Measurements from ENCODE around the gene STXBP6.

The STXBP6 gene

DNA sequence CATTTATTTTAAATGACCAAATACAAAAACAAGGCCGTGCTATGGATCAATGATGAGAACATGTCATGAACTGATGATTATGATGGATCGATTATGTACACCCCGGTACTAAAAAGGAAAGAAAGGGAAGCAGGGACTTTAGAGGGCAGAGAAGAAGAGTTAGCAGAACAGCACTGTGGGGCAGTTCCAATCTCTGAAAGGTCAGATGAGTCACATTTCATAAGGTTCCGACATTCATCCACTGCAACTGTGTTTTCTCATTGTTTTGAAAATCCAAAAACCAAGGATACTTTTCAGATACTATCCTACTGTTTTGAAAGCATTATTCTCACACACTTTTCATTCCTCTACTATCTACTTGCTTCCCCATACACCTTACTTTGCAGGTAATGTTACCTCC, 169.3 kb downstream of the STXBP6 start:
- no peak for DNase-seq

DNA sequence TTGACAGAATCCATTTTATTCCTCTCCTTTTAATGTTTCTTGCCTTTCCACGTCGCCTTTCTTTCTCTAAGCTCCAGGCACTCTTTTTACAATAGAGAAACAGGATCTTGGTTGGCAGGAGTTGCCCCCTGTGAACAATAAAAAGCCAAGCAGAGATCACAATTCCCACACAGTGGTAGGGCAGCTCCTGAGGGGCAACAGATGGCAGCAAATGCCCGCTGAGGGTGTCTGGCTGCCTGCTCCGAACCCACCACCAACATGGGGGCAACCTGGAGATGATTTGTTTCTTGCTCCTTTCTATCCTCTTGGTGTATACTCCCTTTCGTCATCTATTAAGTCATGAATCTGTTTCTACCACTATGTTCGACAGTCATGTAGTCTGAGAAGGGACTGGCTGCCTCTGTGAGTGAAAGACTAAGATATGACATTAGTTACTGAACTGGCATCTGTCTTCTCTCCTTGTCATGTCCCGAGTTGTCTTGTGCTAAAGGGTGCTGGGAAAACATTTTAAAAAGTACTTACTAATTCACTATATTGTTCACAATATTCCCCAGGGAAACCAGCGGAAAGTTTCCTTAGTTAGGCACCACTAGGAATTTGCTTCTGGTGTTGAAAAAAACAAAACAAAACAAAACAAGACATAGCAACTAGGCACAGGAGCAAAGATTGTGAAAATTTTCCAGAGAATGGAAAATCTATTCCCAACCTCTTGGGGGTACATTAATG, 170.1 kb downstream of the STXBP6 start:
- no peak for DNase-seq

DNA sequence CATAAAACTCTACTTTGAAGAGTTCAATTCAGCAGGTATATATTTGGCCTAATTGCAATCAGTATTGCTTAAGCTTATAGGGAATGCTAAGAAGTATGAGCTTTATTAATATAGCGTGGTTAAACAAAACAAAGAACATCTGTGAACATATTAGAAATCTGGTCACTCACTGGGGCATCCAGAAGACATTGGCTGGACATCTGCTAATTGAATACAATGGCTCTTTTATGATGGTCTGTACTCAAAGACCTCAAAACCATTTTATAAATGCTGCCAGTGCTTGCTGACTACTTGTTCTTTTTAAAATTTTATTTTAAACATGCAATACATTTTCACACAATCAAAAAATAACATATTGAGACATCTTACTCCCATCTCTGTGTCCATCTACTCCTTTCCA, 173.0 kb downstream of the STXBP6 start:
- no peak for DNase-seq

DNA sequence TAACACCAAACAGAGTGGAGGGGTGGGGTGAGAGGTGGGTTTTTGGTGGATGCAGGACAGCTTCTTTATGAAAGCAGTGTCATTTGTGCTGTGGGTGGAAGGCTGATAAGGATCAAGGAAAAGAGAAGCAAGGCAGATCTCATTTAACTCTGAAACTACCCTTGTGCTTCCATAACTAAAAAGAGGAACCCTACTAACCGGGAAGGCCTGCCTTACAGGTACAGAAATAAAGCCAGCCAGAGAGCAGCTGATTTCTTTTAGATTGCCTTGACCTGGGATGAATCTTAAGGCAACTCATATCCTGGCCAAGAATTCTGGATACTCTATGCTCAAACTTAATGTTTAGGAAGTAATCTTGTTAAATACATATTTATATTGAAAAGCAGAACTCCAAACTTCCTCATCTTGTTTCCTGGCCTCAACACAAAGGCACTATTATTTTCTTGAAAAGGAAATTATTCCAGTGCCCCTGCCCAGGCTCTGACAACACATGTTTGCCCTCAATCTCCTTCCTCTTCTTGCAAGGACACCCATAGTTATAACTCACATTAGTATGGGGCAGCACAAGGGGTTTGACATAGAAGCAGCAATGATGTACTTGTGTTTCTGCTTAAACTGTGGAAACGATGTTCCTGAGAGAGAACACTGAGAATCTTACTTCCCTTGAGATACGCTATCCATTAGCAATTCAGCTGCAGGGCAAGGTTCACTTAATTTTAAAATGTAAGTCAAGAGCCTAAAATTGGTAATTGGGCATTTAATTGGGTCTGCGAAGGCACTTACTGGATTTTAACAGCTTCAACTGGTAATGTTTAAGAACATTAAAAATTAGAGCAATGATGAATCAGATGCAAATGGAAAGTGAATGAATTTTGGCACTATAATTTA, 173.7 kb downstream of the STXBP6 start:
- no peak for DNase-seq

DNA sequence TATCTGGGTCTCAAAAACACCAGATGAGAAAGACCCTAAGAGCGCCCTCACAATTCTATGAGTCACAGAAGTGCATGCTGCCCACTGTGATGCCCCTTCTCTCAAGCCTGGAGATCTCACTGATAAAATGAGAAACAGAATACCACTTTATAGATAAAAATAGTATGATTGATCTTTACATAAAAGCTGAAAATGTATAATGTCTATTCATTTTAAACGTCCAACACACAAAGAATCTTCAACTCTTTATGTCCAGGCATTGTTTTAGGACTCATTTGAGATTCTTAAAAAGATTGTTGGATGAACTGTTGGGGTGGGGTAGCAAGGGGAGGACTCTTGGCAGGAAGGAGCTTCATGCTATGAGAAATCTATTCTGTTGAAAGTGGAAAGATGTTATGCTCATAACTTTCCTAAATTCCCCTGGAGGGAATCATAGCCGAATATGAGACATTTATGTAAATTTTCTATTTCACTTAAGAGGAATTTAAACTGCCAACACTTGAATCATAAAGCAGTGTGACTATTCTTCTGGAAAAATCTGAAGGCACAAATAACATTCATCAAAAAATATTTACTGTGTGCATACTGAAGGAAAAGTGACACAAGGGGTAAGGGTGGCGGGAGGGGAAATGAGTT, 174.6 kb downstream of the STXBP6 start:
- no peak for DNase-seq

DNA sequence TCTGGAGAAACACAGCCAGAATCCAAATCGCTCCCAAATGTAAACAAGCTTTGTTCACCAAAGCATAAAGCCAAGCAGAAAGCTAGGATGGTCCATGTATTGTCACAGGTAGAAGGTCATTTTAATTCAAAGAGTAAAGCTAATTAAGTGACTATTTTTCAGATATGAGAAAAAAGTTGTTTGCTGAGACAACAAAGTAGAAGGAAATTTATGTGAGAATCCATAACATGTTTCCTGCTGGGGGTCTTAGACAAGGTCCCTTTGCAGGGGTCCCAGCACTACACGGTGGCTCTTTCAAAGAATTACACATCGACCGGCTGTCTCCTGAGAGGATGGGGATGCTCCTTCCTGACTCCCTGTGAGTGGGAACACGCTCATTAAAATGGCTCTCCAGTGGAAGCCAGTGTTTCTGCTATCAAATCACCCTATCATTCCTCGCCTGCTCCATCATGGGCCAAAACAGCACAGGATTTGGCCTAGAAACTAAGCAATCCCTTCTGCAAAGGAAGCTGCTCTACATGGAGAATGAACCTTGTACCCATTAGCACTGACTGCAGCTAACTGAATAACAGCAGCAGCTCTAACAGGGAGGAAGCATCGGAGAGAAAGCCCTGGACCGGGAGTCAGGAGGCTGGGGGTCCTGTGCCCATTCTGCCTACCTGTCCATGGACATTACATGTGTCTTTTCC, 175.3 kb downstream of the STXBP6 start:
- no peak for DNase-seq

DNA sequence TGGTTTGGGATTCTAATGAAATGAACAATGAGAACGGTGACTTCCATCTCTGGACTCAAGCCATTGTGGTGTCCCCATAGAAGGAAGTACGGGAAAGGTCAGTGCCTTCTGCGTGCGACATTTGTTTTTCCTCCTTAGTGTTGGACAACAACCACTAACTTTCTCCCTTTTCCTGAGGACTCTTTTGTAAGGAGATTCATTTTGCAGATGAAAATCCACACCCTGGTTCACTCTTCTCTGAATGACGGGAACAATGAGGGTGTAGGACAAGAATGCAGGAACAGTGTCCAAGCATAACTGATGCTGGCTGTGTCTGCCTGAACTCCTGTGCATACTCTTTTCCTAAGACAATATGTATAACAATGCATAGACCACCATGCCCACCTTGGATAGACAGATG, 176.4 kb downstream of the STXBP6 start:
- no peak for DNase-seq

DNA sequence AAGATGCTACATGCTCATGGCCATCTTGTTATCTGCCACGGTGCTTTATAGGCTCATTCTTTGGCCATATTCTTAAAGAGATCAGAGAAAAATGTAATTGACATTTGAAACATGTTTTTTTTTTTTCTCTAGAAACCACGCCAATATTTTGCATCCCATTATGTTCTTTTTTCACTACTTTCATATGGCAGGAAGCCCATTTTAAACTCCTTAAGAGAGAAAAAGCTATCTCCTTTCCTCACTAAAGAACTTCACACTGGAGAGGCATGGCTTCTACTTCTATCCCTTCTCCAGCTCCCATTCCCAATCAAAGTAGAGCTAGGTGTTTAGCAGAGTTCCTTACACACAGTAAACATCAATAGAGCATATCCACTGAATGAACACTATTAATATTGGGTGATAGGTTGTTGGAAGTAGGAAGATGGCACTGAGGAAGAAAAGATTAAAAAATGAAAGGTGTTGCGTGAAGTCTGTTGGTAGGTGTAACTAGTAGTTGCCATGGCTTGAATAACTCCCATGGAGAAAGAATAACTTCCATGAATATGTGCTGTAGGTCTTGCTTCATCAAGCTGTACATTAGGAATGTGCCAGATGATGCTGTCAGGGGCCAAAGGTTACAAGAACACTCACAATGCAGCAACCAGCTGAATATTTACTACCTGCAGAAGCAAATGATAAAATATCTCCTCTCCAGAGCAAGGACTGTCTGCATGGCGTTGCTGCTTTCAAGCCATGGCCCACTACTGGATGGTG, 178.8 kb downstream of the STXBP6 start:
- no peak for DNase-seq

DNA sequence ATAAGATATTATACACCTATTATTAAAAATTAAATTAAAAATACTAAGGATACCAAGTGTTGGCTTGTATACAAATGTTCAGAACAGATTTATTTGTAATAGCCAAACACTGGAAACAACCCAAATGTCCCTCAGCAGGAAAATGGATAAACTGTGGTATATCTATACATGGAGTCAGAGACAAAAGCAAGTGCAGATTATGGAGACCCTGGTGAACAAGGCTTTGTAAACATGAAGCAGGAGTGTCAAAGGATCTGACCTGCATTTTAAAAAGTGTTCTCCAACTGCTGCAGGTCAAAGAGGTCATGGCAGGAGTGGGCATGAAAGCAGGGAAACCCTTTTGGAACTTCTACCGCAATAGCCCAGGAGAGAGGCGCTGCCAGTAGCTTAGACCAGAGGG, 181.6 kb downstream of the STXBP6 start:
- DNase-seq = no peak

DNA sequence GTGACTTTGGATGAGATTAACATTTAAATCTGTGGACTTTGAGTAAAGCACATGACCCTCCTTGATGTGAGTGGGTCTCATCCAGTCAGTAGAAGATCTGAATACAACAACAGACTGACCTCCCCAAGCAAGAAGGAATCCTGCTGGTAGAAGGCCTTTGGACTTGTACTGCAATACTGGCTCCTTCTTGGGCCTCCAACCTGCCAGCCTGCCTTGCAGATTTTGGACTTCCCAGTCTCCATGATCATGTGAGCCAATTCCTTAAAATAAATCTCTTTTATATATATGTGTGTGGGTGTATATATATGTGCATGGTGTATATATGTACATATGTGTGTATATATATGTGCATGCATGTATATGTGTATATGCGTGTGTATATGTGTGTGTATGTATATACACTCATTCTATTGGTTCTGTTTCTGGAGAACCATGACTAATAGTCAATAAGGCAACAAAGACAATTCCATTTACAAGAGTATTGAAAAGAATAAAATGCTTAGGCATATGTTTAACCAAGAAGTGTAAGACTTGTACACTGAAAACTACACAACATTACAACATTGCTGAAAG, 183.8 kb downstream of the STXBP6 start:
- DNase-seq = no peak

DNA sequence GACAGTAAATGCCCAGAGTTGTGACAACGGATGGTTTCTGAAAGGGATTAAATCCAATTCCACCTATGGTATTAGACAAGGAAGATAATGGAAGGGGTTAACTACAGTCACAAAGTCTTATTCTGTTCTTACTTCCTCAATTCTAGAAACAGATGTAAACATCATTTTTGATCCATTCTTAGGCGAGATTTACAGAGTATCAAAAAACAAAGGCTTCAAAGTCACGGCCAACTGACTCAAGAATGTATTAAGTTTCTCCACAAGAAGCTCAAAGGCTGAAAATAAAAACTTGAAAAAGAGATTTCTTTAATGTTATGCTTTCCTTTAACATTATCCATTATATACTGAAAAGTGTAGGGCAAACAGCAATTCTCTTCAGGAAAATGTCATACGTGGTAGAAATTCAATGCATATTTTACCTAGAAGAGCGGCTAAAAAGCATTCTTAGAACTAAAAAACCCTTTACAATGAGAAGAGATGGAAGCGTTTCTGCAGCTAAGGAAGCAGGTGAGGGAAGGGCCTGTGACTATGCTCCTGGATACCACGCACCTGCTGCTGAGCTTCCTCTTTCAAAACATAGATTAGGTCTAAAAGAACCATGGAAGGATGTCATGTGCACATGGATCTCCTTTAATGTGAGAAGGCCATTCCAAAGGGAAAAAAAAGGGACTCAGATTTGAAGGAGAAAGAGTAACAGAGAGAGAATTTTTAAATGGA, 185.8 kb downstream of the STXBP6 start:
- no peak for DNase-seq

DNA sequence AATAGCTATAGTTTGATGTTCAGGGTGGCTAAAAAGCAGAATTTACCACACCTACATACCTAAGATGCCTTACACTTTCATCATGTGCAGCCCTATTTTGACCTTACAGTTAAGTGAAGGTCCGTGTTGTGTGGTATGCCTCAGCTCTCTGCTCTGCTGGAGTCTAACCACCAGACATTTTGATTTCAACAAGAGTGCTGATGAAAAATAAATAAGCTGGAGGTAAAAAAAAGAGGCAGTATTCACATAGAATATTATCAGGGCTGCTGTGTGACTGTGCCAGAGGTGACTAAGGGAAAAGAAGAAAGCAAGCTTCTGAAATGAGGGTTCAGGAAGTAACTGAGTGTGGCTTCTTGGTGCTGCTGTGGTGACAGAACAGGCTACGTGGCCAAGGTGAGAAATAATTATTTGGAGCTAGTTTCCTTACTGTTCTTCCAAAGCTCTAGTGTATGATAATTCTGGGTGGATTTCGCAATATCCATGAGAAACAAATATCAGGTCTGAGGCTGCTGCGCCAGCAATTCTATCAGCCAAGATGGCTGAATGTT, 188.8 kb downstream of the STXBP6 start:
- DNase-seq = no peak

DNA sequence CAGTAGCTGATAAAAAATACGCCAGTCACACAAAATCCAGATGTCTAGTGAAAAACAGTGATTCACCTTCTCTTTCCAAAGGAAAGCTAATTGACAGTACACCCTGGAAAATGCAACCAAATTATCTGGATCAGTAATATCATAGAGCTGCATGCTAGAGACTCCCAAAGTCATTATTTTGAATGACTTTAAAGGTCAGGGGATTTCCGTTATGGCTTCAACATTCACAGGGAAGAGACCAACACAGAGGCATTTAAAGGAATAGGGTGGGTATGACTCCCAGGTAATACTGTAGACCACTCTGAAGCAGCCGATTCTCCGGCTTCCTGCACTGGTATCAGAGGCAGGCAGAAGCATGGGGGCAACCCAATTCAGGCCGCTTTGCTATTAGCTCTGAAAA, 190.4 kb downstream of the STXBP6 start:
- no peak for DNase-seq

DNA sequence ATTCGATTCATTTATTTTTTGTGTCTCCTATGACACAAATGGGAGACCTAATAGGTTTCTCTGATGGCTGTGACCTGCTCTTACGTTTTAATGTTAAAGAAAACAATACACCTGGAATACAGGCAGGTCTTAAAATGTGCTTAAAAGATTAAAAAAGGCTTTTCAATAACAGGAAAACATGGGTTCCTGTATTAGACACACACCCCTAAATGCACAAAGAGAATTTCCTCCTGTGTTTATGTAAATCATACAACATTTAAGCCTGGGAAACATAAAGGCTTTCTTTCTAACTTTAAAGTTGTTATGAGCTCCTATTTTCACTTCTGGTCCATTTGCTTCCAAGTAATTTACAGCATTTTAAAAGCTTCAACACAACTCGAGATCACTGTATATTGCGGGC, 191.3 kb downstream of the STXBP6 start:
- no peak for DNase-seq

DNA sequence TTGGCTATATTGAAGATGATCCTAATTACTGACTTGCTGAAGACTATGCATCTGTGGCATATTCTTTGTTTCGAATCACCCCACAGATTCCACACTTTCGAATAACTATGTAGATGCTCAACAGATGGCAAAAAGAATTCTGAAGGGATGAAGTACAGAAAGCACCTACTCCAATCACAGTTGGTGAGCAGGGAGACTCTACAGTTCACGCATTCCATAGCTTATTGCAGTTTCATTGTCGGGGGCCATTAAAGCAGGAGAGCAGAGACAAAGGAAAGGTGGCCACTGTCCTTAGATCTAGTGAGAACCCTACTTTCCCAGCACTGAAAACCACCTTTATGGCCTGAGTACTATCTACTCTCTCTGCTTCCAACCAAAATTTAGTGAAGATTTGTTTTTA, 191.9 kb downstream of the STXBP6 start:
- DNase-seq = no peak

DNA sequence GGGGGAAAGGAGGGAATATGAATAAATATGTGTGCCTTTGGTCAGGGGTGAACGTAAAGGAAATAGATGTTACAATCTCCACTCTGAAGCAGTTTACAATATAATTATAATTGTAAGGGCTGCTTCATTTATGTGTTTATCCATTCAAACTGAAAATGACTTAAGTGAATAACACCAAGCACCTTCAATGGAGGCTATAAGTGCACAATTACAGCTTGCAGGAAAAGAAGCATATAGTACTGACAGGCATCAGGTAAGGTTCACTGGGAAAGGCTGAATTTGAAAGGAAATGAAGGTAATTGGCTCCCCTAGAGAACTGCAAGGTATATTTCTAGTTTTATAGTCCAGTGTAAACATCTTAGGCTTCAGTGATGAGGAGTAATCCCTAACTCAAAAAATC, 192.7 kb downstream of the STXBP6 start:
- DNase-seq = no peak

DNA sequence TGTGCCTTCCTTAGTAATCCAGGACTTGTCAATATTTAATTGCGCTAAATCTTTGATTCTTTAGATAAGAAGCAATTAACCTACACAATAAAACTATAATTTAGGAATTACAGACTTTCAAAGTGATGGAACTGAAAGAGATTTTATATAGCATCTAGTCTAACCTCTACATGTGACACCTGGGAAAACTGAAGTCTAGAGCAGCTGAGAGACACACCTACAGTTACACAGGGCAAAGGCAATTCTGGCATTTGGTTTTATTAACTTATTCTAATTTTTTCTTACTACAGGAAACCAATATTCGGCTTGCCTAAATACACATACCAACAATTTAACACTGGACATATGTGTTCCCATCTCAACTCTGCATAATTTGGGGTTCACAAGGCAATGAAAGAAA, 196.5 kb downstream of the STXBP6 start:
- DNase-seq = no peak

DNA sequence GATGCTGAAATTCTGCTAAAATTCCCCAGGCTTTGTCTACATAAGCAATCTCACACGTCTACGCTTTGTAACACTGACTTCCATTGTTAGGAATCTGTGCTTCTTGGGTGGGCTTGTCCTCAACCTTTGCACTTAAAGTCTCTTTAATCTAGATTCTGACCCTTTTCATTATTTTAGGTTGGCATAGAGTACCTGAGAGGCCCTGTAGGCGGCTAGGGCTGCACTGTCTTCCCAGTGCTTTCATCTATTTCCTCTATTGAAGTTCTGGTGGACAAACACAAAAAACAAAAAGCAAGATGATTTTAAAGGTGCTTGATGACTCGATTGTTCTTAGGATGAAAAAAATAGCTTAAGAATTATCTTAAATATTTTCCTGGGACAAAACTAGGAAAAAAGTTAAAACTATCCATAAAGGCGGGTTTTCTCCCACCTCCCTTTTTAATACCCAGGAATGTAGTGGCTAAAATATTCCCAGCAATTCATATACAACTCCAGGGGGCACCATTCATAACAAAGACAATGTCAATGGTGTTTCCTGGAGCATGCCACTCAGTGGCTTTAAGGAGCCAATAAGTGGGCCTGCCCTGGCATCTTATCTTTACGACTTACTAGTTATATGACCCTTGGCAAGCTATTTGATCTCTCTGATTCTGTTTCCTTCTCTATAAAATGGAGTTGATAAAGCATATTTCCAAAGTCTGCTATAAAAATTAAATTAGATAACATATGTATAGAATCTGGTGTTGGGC, 197.5 kb downstream of the STXBP6 start:
- no peak for DNase-seq

DNA sequence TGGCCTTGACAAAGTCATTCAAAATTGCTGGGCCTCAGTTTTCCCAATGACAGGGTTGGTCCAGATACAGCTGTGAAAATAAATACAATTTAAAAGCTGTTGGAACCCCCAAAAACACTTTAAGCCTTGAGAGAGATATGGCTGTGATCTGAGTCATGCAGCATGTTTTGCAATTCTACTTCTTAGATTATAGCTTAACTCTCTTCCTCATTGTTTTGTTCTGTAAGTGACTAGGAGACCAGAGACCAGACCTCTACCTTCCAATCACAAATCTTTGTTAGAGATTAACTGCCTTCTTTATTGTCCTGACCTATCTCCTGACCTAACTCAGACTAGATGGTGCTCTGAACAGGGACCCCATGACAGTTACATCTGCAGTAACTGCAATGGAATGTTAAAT, 198.1 kb downstream of the STXBP6 start:
- DNase-seq = no peak

DNA sequence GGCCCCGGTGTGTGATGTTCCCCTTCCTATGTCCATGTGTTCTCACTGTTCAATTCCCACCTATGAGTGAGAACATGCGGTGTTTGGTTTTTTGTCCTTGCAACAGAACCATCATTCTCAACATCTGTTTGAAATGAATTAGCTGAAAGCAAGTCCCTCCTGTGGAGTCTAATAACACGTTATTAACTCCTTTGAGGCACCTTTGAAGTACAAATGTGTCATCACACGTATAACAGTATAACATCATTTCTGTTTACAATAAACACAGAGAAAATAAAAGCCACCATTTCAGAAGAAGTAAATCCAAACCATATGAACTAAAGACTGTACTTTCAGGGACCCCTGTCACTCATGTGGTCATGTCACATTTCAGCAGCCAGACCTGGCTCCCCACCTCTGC, 198.5 kb downstream of the STXBP6 start:
- no peak for DNase-seq

Data from activated T-cell treated with anti-CD3 and anti-CD28 coated beads, Interleukin-2, amount 50 U/mL, for 48 hours (primary cell).